H7 (cell line): ENCODE results near the gene SYNGR2. TPM values are rescaled to one million over a fixed set of nuclear protein-coding genes. Genes with fewer than 3 reads are reported as not detected.

Experiments used
- DNase-seq: peaks from one replicate; pipeline ENCODE4 v3.0.0; 2012
- H3K27me3 ChIP-seq: 2 replicates; pipeline ENCODE4 v1.6.0; 2011; ENCODE audit warnings: mild to moderate bottlenecking, low read length; ENCODE audit not compliant: control insufficient read depth, insufficient read depth
- H3K36me3 ChIP-seq: replicated peaks from 2 replicates; pipeline ENCODE4 v1.5.1; 2011; ENCODE audit warnings: low read length; ENCODE audit not compliant: control insufficient read depth, insufficient read depth
- H3K4me3 ChIP-seq: 2 replicates; pipeline ENCODE4 v1.5.1; 2011; ENCODE audit warnings: low read depth, mild to moderate bottlenecking, control low read depth, low read length, moderate library complexity; ENCODE audit not compliant: insufficient read depth
- total RNA-seq: library from RNA; depleted of rRNA; stranded (reverse); fragments of >200 nt; shearing (Covaris generic); gene quantifications from 2 replicates; pipeline ENCODE4 v1.2.3, GENCODE V29; 2014; rRNA removed

The SYNGR2 gene
- total RNA-seq: 24.4 and 24.5 TPM in 2 replicates

- Histone ChIP-seq H3K36me3 (peaks cover 1% of the 10 kb centered on the region; the same call in 1 of the 2 replicates), H3K27me3 (no peaks in the 10 kb centered on the region), H3K4me3 (peak within 1 kb of the TSS; percentile 59)
- peak; percentile 99 for DNase-seq
These were observed at the start of gene SYNGR2 for GRCh38 chr17:78168242-78168902. SYNGR2 (plus strand) TSS chr17:78168581; CDS start chr17:78168617, 36 bp downstream.

DNA sequence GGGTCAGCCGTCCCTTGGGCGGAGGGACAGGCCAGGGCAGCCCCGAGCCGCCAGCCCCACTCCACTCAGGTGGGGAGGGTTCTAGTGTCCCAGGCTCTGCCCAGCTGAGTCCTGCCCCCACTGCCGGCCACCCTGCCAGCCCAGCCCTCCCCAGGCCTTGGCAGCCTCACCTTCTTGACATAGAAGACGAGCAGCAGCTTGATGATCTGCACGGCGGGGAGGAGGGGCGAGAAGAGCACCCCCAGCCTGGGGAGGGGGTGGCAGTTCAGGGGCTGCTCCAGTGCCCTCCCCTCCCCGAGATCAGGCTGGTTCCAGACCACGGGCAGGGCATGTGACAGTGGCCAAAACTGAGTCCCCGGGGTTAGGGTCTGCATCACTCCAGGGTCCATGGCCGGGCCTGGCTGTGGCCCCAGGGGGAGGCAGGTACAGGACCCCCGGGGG is 49.6 kb upstream of the SYNGR2 start:
- Histone ChIP-seq H3K36me3 (peaks cover 9% of the 10 kb centered on the region), H3K27me3 (no peaks in the 10 kb centered on the region), H3K4me3 (no peak overlapping the region)
- peak; percentile 46 for DNase-seq

DNA sequence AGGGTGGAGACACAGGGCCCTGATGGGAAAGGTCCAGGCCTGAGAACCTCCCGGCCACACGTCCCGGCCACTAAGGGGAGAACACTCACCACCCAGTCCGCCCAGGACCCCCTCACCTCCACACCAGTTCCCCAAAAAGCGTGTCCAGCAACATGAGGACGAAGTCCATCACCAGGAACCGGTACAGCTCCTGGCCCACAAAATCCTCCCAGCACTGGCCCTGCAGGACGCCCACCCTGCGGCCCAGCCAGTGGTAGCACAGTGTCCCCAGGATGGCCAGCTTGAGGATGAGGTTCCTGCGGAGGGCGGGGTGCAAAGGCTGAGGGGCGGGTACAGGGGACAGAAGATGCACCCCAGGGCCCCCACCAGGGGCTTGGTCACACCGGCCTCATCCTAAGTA is 47.8 kb upstream of the SYNGR2 start:
- Histone ChIP-seq H3K36me3 (peaks cover 10% of the 10 kb centered on the region), H3K4me3 (no peak overlapping the region), H3K27me3 (no peaks in the 10 kb centered on the region)
- no peak for DNase-seq

- Histone ChIP-seq H3K36me3 (peaks cover 10% of the 10 kb centered on the region), H3K27me3 (no peaks in the 10 kb centered on the region), H3K4me3 (no peak overlapping the region)
- peak; percentile 46 for DNase-seq
These were observed 47.2 kb upstream of the SYNGR2 start for GRCh38 chr17:78120971-78121800.

- DNase-seq: peak; percentile 43
- Histone ChIP-seq H3K27me3 (no peaks in the 10 kb centered on the region), H3K4me3 (no peak overlapping the region), H3K36me3 (peaks cover 10% of the 10 kb centered on the region)
These were observed 46.6 kb upstream of the SYNGR2 start for GRCh38 chr17:78121801-78122215.

DNA sequence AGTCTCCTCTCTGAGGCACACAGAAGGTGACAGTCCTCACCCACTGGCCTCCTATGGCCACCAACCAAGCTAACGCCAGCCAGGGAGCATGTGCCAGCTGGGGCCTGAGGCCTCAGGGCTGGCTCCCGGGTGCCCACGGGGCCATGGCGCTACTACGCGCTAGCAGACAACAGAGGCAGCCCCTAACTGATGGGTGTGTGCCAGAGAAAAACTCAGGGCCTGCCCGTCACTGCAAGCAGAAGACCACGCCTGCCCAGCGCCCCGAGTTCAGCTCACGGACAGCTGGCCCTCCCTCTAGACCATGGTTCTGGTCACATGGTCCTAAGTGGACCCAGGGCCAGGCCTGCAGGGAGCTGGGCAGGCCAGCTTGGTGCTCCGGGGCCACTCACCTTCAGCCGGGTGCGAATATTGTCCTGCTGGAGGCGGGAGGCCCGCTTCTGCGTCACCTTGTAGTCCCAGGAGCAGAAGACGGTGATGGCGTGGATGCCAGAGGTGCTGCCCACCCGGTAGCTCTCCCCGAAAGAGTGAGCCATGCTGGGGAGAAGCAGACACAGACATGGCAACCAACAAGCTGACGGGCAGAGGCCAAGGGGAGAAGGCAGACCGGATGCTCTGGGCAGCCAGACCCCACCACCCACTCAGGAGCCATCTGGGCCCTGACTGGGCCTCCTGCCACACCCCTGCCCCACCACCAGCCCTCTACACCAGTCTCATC is 46.0 kb upstream of the SYNGR2 start:
- Histone ChIP-seq H3K36me3 (peaks cover 10% of the 10 kb centered on the region), H3K4me3 (no peak overlapping the region), H3K27me3 (no peaks in the 10 kb centered on the region)
- DNase-seq: peak; percentile 39

- H3K36me3 ChIP-seq: peaks cover 10% of the 10 kb centered on the region
- H3K27me3 ChIP-seq: no peaks in the 10 kb centered on the region
- H3K4me3 ChIP-seq: no peak overlapping the region
- DNase-seq: no peak
These were observed 45.5 kb upstream of the SYNGR2 start for GRCh38 chr17:78122931-78123249.

GRCh38 chr17:78123258-78123929 is 45.0 kb upstream of the SYNGR2 start:
- Histone ChIP-seq H3K27me3 (no peaks in the 10 kb centered on the region), H3K36me3 (peaks cover 10% of the 10 kb centered on the region), H3K4me3 (no peak overlapping the region)

DNA sequence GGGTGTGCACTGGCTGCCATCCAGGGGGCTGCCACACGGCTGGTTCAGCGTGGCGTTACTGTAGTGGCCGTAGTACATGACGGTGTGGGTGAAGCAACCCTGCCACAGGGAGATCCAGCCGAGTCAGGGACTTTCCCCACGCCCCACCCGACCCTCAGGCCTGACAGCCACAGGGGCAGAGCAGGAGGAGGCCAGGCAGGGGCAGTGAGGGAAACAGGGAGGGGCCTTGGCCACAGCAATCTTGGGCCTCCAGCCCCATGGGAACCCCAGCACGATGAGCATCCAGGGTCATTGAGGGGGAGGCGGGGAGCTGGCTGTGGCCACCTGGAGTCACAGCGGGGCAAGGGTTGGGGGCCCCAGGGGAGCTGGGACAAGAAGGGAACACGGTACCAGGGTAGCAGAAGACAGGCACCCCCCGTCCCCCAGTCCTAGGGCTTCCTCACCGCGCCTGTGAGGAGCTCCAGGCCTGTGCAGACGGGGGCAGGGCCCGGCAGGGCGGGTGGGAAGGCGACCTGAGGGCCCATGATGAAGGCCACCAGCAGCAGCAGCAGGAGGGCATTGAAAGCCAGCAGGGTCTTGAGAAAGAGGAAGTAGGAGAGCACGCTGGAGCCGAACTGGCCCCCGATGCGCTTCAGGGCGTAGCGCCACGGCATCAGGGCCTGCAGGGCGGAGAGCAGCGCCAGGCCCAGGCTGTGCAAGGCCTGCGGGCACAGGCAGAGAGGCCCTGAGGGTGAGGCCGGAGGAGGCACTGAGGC is 44.1 kb upstream of the SYNGR2 start:
- H3K4me3 ChIP-seq: no peak overlapping the region
- H3K27me3 ChIP-seq: no peaks in the 10 kb centered on the region
- no peak for DNase-seq
- peaks cover 10% of the 10 kb centered on the region for H3K36me3 ChIP-seq

More at GRCh38 chr17:78123258-78123929, 45.0 kb upstream of the SYNGR2 start:
- no peak for DNase-seq

GRCh38 chr17:78124836-78125137 is 43.6 kb upstream of the SYNGR2 start:
- H3K4me3 ChIP-seq: no peak overlapping the region
- no peak for DNase-seq
- peaks cover 10% of the 10 kb centered on the region for H3K36me3 ChIP-seq
- H3K27me3 ChIP-seq: no peaks in the 10 kb centered on the region

DNA sequence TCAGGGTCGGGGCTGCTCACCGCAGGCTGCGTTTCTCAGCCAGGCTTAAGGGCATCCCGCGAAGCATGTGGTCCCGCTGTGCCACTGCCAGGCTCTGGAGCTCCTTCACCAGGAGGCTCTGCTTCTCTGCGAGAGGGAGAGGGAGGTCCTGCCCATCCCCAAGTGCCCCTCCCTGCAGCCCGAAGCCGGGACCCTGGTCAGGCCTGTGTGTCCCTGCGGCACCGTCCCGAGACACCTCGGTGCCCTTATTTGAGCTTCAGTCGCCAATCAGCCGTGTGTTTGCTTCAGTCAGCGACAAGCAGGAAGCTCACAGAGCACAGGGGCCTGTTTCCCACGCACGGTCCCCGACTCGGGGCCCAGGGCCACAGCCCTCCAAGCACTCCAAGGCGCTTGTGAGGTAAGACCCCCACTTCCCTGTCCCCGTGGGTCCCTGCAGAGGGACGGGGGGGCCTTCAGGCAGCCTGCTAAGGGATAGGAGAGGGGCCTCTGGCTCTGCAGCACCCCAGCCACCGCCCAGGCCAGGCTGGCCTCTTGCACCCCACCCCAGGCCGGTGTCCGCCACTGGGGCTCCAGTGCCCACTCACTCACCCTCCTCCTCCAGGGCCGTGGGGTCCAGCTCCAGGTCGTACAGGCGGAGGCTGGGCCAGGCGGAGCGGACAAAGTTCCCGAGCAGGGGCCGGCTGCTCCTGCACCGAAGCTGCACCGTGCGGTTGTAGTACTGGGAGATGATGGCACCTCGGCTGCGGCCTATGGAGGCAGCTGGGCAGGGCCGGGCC is 43.1 kb upstream of the SYNGR2 start:
- Histone ChIP-seq H3K27me3 (no peaks in the 10 kb centered on the region), H3K36me3 (peaks cover 10% of the 10 kb centered on the region)
- no peak for DNase-seq

DNA sequence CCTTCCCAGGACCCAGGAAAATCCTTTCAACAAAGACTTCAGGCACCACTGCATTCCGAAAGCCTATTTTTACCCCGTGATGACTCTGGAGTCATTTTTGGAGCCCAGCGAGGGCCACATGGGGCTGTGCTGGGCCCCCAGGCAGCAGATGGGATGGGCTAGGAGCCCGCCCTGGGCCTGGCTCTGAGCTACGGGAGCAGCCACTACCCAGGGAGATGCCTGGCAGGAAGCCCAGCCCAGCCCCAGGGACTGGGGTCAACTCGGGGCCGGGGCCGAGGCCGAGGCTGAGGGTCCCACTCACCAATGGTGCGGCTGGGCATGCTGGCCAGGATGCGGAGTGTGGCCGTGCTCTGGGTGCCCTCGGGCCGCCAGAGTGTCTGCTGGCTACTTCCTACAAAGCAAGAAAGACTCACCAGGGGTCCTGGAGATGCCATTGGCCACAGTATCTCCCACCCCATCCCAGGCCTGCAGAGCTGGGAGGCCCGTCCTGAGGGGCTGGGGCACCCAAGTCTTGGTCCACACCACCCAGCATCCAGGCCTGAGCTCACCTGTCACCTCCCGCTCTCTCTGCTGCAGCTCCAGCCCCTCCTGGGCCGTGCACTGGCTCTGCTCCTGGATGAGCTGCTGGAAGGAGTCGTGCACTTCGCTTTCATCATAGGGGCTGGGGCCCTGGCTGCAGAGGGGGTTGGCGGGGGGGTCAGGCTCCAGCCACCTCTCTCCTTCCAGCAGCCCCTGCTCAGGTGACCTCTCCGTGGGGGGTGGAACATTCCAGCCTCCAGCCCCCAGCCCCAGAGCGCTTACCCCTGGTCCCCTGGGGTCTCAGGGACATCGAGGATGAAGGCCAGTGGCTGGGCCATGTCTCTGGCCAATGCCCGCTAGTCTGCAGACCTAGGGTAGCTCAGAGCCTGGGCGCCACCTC is 42.1 kb upstream of the SYNGR2 start:
- DNase-seq: peak; percentile 61
- Histone ChIP-seq H3K27me3 (no peaks in the 10 kb centered on the region; the same call in 1 of the 2 replicates), H3K4me3 (no peak overlapping the region), H3K36me3 (peaks cover 10% of the 10 kb centered on the region)

More for the DNA sequence above, 43.1 kb upstream of the SYNGR2 start:
- no peak overlapping the region for H3K4me3 ChIP-seq
